IPS DF 6.9 (cell line): ENCODE results near the gene RTN1.

ENCODE experiments used
- DNase-seq: peaks from one replicate; pipeline ENCODE4 v3.0.0-alpha.2; 2013; ENCODE audit warnings: low read depth, low spot score
- H3K27ac ChIP-seq: one replicate; pipeline ENCODE4 v1.5.1; 2013; ENCODE audit warnings: low read length, control low read depth
- H3K27me3 ChIP-seq: 2 replicates; pipeline ENCODE4 v1.6.1; 2013; ENCODE audit warnings: mild to moderate bottlenecking, low read length; ENCODE audit not compliant: control insufficient read depth, insufficient read depth
- H3K36me3 ChIP-seq: 2 replicates; pipeline ENCODE4 v1.6.1; 2013; ENCODE audit warnings: low read length; ENCODE audit not compliant: control insufficient read depth, insufficient read depth
- H3K4me1 ChIP-seq: 2 replicates; pipeline ENCODE4 v1.6.1; 2013; ENCODE audit warnings: low read length; ENCODE audit not compliant: control insufficient read depth, insufficient read depth
- H3K4me3 ChIP-seq: 2 replicates; pipeline ENCODE4 v1.5.1; 2013; ENCODE audit warnings: mild to moderate bottlenecking, low read length
- H3K9me3 ChIP-seq: 2 replicates; pipeline ENCODE4 v1.6.1; 2013; ENCODE audit warnings: low read length, inconsistent platforms; ENCODE audit not compliant: control insufficient read depth, insufficient read depth
- WGBS: extraction: QIAGEN DNeasy Blood & Tissue Kit; methylation state at CpG from one replicate; pipeline ENCODE4 v1.1.7; 2013; ENCODE audit warnings: mixed read lengths, missing lambda C conversion rate; ENCODE audit not compliant: insufficient read length, insufficient coverage; 5-methylcytosine and 5-hydroxymethylcytosine counted together

RTN1 gene

DNA sequence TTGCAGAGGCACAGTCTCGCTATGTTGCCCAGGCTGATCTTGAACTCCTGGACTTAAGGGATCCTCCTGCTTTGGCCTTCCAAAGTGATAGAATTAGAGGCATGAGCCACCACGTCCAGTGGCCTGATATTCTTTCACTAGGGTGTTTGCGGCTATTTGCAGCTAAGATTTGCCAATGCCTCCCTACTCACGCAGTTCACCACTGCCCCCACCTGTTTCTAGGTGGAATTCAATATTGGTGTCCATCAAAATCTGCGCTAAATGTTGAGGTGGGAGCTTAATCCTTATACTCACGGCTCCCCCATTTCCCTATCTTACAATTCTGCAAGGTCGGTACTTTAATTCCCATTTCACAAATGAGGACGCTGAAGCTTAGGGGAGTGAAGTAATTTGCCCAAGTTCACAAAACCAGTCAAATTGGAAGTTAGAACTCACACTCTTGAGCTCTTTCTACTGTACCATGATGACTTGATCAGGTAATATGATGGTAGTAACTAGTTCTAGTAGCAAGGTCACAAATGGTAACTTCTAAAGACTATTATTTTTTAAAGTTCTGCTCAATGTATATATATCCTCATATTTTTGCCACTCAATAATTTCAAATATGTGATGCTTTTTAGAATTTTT is 27.3 kb upstream of the RTN1 start:
- H3K27ac ChIP-seq = no peak overlapping the region
- DNase-seq = no peak
- no peaks in the 10 kb centered on the region for H3K36me3 ChIP-seq
- H3K4me1 ChIP-seq = no peaks in the 10 kb centered on the region
- H3K4me3 ChIP-seq = no peak overlapping the region
- no peaks in the 10 kb centered on the region for H3K9me3 ChIP-seq
- no CpG with 5 or more reads among the region's 8 CpGs for WGBS
- no peaks in the 10 kb centered on the region for H3K27me3 ChIP-seq

DNA sequence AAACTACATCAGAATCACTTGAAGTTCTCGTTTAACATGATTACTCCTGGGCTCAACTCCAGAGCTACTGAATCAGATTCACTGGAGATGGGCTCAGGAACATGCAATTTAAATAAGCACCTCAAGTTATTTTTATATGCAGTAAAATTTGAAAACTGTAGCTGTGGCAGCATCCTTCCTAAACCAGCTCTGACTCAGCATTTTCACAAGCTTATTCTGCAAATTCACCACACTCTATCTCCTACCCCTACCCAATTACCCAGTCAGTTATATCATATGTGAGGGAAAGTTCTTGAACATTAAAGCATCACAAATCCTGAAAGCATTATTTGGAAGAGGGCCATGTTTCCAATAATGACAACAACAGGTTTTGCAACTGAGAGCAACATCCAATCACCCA is 25.1 kb upstream of the RTN1 start:
- no peak overlapping the region for H3K4me3 ChIP-seq
- H3K27me3 ChIP-seq = no peaks in the 10 kb centered on the region
- H3K36me3 ChIP-seq = no peaks in the 10 kb centered on the region
- H3K27ac ChIP-seq = no peak overlapping the region
- no peaks in the 10 kb centered on the region for H3K9me3 ChIP-seq
- no peaks in the 10 kb centered on the region for H3K4me1 ChIP-seq
- no peak for DNase-seq
- no CpG with 5 or more reads among the region's 1 CpG for WGBS

DNA sequence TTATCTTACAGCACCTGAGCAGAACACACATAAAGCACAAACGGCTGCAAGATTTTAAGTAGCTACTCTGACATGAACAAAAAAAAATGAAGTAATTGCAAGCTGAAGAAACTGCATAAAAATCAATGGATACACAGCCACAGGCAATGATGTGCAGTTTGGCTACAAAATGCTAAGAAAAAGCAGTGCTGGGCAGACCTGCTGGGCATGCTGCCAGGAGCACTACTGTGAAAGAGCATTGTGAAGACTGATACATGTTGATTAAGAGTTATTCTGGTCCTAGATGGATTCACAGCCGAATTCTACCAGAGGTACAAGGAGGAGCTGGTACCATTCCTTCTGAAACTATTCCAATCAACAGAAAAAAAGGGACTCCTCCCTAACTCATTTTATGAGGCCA is 20.1 kb upstream of the RTN1 start:
- WGBS = no CpG with 5 or more reads among the region's 2 CpGs
- H3K27me3 ChIP-seq = no peaks in the 10 kb centered on the region
- no peak for DNase-seq
- no peaks in the 10 kb centered on the region for H3K9me3 ChIP-seq
- no peak overlapping the region for H3K27ac ChIP-seq
- no peak overlapping the region for H3K4me3 ChIP-seq
- H3K36me3 ChIP-seq = no peaks in the 10 kb centered on the region
- H3K4me1 ChIP-seq = no peaks in the 10 kb centered on the region

DNA sequence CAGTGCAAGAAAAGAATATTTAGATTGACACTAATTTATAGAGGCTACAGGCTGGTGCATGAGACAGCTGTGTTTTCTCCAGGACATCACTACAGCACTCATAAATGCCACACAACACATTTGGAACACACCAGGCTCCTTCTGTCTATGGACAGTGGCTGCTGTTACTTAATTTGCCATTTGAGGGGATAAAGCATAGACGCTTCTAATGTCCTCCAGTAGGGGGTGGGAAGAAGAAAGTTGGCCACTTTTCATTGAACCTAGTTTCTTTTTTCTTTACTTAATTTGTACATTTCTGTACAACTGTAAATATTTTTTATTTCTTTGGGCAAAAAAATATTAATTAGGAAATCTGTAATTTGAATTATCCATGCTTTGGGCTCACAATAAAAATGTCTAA is 12.4 kb upstream of the RTN1 start:
- H3K9me3 ChIP-seq = no peaks in the 10 kb centered on the region
- H3K27ac ChIP-seq = no peak overlapping the region
- H3K4me1 ChIP-seq = no peaks in the 10 kb centered on the region
- no peak overlapping the region for H3K4me3 ChIP-seq
- DNase-seq = no peak
- no CpG with 5 or more reads among the region's 1 CpG for WGBS
- H3K27me3 ChIP-seq = no peaks in the 10 kb centered on the region
- H3K36me3 ChIP-seq = no peaks in the 10 kb centered on the region

DNA sequence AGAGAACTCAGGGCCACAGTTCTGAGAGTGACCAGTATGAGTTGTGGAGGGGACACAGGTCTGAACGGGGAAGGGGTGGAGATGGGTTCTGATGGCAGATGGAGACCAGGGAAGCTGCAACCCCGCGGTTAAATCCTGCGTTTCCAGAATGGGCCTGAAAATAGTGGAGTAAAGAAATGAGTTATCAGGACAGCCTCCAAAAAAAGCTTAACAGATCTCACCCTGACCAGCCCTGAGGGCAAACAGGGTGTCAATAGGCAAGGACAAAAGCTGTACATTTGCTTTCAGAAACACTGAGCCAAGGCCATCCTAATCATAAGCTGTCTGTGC is 555 bp upstream of the RTN1 start:
- H3K9me3 ChIP-seq = no peaks in the 10 kb centered on the region
- H3K27ac ChIP-seq = no peak overlapping the region
- peak overlapping the region; percentile 47; the same call in 1 of the 2 replicates for H3K4me3 ChIP-seq
- peaks cover 15% of the 10 kb centered on the region; the same call in 1 of the 2 replicates for H3K27me3 ChIP-seq
- peaks cover 2% of the 10 kb centered on the region; the same call in 1 of the 2 replicates for H3K4me1 ChIP-seq
- no peak for DNase-seq
- no CpG with 5 or more reads among the region's 4 CpGs for WGBS
- H3K36me3 ChIP-seq = no peaks in the 10 kb centered on the region

DNA sequence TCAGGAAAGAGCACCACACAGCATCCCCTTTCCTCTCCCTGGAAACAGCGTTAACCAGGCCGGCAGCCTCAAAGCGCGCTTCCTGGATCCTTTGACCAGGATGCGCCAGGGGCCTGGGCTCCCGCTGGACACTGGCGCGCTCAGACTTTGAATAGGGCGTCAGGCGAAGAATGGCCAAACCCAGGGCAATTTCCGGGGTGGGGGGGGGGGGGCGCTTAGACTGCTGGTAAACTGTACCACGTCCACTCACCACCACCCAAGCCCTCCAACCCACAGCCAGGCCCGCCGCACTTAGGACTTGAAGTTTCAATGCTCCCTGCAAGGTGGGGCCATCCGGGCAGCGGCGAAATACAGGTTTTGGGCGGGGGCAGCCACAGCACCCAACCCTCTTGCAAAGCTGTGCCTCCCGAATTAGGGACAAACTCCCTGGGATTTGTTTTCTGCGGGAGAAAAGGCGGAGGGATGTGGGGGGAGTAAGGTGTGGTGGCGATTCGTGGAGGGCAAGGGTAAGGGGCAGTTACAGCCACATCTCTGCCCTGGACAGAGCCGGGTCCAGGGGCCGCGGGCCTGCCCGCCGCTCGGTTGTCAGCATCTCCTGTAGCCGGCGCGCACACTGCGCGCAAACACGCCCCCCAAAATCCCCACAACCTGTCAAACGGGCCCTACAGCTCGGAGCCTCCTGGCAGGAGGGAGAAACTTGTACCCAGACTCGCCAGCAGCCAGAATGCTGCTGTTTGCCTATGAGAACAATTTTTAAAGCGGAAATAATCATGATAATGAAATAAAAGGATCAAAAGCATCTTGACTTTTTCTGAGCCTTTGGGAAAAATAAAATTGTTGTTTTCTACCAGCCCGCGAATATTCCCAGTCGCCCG is 958 bp downstream of the RTN1 start:
- Histone ChIP-seq H3K4me3 (peak overlapping the region; percentile 47; the same call in 1 of the 2 replicates), H3K27ac (no peak overlapping the region), H3K27me3 (peaks cover 15% of the 10 kb centered on the region; the same call in 1 of the 2 replicates)

DNA sequence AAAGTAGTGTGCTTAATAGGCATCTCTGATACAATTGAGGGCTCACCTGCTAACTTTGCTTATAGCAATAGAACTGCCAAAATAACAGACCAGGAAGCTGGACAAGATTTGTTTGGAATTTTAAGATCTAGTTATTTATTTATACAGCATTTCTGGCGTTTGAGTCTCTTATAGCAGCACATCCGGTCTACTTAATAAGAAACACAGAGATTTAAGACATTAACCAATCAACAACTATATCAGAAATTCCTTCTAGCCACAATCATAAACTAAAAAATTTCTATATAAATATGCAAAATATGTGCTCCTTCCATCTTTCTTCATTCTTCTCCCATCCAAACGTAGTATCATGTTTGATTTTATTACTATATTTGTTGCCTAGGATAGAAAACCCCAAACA is 2.6 kb downstream of the RTN1 start:
- Histone ChIP-seq H3K4me1 (peaks cover 2% of the 10 kb centered on the region; the same call in 1 of the 2 replicates), H3K36me3 (no peaks in the 10 kb centered on the region), H3K27ac (no peak overlapping the region), H3K4me3 (no peak overlapping the region), H3K9me3 (no peaks in the 10 kb centered on the region), H3K27me3 (peaks cover 15% of the 10 kb centered on the region; the same call in 1 of the 2 replicates)
- DNase-seq = no peak
- WGBS = no CpG with 5 or more reads among the region's 3 CpGs

More for the DNA sequence above, 958 bp downstream of the RTN1 start:
- no peaks in the 10 kb centered on the region for H3K9me3 ChIP-seq
- peaks cover 2% of the 10 kb centered on the region; the same call in 1 of the 2 replicates for H3K4me1 ChIP-seq
- no peaks in the 10 kb centered on the region for H3K36me3 ChIP-seq
- WGBS = no CpG with 5 or more reads among the region's 44 CpGs
- no peak for DNase-seq

DNA sequence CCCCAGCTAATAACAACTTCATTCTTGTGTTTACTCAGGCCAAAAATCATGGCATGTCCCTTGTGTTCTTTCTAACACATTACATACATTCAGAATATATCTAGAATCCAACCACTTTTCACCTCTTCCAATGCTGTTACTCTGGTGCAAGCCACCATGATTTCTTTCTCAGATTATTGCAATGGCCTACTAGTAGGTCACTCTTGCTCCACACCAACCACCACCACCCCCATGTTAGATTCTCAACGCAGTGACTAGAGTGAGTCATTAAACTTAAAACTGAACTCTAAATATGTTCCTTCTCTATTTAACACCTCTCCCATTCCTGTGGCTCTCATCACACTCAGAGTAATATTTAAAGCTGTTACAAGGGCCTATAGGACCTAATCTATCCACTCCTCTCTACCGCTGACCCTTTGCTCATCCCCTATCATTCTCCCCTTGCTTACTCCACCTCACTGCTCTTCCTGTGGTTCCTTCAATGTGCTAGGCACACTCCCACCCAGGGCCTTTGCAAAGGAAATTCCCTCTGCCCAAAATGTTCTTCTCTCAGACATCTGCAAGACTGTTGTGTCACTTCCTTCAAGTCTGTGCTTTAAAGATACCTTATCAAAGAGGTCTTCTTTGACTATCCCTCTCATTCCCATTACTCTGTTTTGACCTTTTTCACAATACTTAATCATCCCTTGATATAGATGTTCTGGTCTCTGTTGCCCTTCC is 6.6 kb downstream of the RTN1 start:
- Histone ChIP-seq H3K9me3 (no peaks in the 10 kb centered on the region), H3K4me3 (no peak overlapping the region), H3K4me1 (no peaks in the 10 kb centered on the region), H3K27ac (no peak overlapping the region), H3K36me3 (no peaks in the 10 kb centered on the region), H3K27me3 (no peaks in the 10 kb centered on the region; the same call in 1 of the 2 replicates)
- no CpG with 5 or more reads among the region's 2 CpGs for WGBS
- no peak for DNase-seq

DNA sequence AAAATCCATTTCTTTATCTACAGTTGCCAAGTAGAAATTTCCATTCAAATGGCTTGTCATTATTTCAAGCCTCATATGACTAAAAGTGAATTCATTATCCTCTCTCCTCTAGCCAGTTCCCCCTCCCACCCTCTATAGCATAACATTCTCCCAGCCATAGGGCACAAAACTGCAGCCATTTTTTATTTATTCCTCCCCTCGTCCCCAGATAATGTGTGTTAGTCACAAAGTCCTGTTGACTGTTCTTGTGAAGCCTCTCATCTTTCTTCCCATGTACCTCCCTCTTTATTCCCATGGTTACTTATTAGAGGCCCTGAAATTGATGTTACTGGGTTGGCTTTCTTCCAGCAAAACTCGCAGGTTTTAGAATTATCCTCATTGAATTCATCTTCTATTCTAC is 13.2 kb downstream of the RTN1 start:
- Histone ChIP-seq H3K4me3 (no peak overlapping the region), H3K9me3 (no peaks in the 10 kb centered on the region), H3K27me3 (no peaks in the 10 kb centered on the region), H3K27ac (no peak overlapping the region), H3K36me3 (no peaks in the 10 kb centered on the region), H3K4me1 (no peaks in the 10 kb centered on the region)
- WGBS = no CpG with 5 or more reads among the region's 2 CpGs
- DNase-seq = no peak

DNA sequence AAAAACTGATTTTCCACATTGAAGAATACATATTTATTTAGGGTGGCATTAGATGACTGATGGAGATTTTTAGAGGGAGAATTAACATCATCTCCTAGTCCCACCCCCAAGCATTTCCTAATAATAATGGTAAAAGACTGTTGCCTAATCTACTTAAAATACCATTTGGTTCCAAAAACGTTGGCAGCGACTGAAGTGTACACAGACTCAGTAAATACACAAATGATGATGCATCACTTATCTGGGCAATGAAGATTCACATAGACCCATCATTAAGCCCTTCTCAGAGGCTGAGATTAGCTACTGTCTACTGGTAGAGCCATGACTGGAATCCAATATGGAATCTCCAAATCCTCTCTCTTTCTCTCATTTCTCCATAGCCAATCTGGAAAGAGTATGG is 18.2 kb downstream of the RTN1 start:
- no peak overlapping the region for H3K4me3 ChIP-seq
- no peaks in the 10 kb centered on the region for H3K27me3 ChIP-seq
- DNase-seq = no peak
- no peaks in the 10 kb centered on the region for H3K9me3 ChIP-seq
- no CpG with 5 or more reads among the region's 2 CpGs for WGBS
- H3K27ac ChIP-seq = no peak overlapping the region
- no peaks in the 10 kb centered on the region for H3K4me1 ChIP-seq
- H3K36me3 ChIP-seq = no peaks in the 10 kb centered on the region
